Stomach (tissue), 9 donors: ENCODE data around the gene WWOX. TPM values are rescaled to one million over a fixed set of nuclear protein-coding genes. Genes with fewer than 3 reads are reported as not detected.

Experiments used
- DNase-seq, 2 donors: peaks; one replicate each; pipeline versions ENCODE4 v3.0.0 to v3.0.0-alpha.2; 2013 to 2019
- H3K27ac ChIP-seq, 5 donors: fragments of 200-600 bp in 4 of 5; sonication (generic) in 4 of 5; one replicate each; pipeline ENCODE4 v1.5.1; 2013 to 2019; ENCODE audit warnings: mild to moderate bottlenecking in 1 of 5, moderate library complexity in 1 of 5
- H3K27me3 ChIP-seq, 3 donors: fragments of 200-600 bp; sonication (generic); one replicate each; pipeline ENCODE4 v1.5.1; 2017 to 2019; ENCODE audit warnings: mixed run types in 1 of 3
- H3K36me3 ChIP-seq, 4 donors: fragments of 200-600 bp; sonication (generic); 1 replicate in 3 of 4; 2 replicates in 1 of 4; pipeline ENCODE4 v1.5.1; 2016 to 2019
- H3K4me1 ChIP-seq, 4 donors: fragments of 200-600 bp; sonication (generic); one replicate each; pipeline ENCODE4 v1.5.1; 2016 to 2019
- H3K4me3 ChIP-seq, 4 donors: fragments of 200-600 bp; sonication (generic) in 3 of 4; one replicate each; pipeline ENCODE4 v1.5.1; 2016 to 2019; ENCODE audit warnings: mild to moderate bottlenecking in 1 of 4
- H3K9me3 ChIP-seq, 4 donors: fragments of 200-600 bp; sonication (generic); one replicate each; pipeline ENCODE4 v1.5.1; 2016 to 2019
- CTCF ChIP-seq, 7 experiments: fragments of 450-650 bp in 4 of 7; fragments of 200-600 bp in 3 of 7; sonication (generic) in 3 of 7; IDR thresholded peaks; one replicate each; pipeline ENCODE4 v1.5.1; 2016 to 2019; ENCODE audit warnings: antibody characterized with exemption in 7 of 7, control low read depth in 2 of 7, mild to moderate bottlenecking in 1 of 7
- EP300 ChIP-seq: sonication (generic); formaldehyde crosslinking; IDR thresholded peaks from one replicate; pipeline ENCODE4 v1.6.1; 2017; ENCODE audit warnings: antibody characterized with exemption
- POLR2A ChIP-seq, 4 donors: fragments of 450-650 bp; IDR thresholded peaks; one replicate each; pipeline ENCODE4 v1.6.1; 2016; ENCODE audit warnings: antibody characterized with exemption in 4 of 4, control low read depth in 2 of 4, mild to moderate bottlenecking in 1 of 4, moderate library complexity in 1 of 4
- POLR2AphosphoS5 ChIP-seq, 3 donors: sonication (generic); formaldehyde crosslinking; IDR thresholded peaks; one replicate each; pipeline ENCODE4 v1.6.1; 2016; ENCODE audit warnings: antibody characterized with exemption in 3 of 3
- WGBS, 5 donors: extraction: QIAGEN DNeasy Blood & Tissue Kit in 3 of 5; methylation state at CpG; one replicate each; pipeline versions ENCODE4 v1.1.5 to v1.1.7; 2013 to 2018; 5-methylcytosine and 5-hydroxymethylcytosine counted together
- intact Hi-C: fragments of 100-400 bp; cut with DNase I; formaldehyde crosslinking; loops from one replicate; pipeline ENCODE4 v1.15.1; 2023; ENCODE audit warnings: low total_unique reads
- polyA plus RNA-seq, 3 donors: library from polyadenylated mRNA; stranded (reverse); fragments of 200-250 nt; gene quantifications; one replicate each; pipeline ENCODE4 v1.2.3, GENCODE V29; 2013
- total RNA-seq, 5 donors: library from RNA; depleted of rRNA; stranded (reverse); fragments of >200 nt; gene quantifications; one replicate each; pipeline versions ENCODE4 v1.1.0 to v1.2.3, GENCODE V29; 2014 to 2016
- donor health status: healthy with polysubstance abuse.
- donor health status: Bipolar disorder and iron deficiency.
- donor health status: healthy.

The WWOX gene
- total and polyA plus RNA-seq, 8 donors: 7.7 to 129 (median 48.7) TPM

GRCh38 chr16:78830599-78830998 lies 731.1 kb downstream of the WWOX start:
- intact Hi-C loops: no loop called here
- Histone ChIP-seq H3K36me3 (no peaks in the 10 kb centered on the region), H3K4me3 (no peak overlapping the region), H3K9me3 (no peaks in the 10 kb centered on the region), H3K27me3 (no peaks in the 10 kb centered on the region), H3K27ac (no peak overlapping the region), H3K4me1 (no peaks in the 10 kb centered on the region)
- no peak for DNase-seq
- TF ChIP-seq POLR2A (IDR thresholded peaks at IDR 0.05): no peak
- TF ChIP-seq EP300: no peak
- TF ChIP-seq CTCF (IDR thresholded peaks at IDR 0.05): no peak
- TF ChIP-seq POLR2AphosphoS5 (IDR thresholded peaks at IDR 0.05): no peak
- 82 to 89% (median 85%) methylated on average over 9 of the region's 9 CpGs for WGBS, 5 donors

- Histone ChIP-seq H3K9me3 (no peaks in the 10 kb centered on the region), H3K27ac (no peak overlapping the region), H3K36me3 (no peaks in the 10 kb centered on the region), H3K27me3 (no peaks in the 10 kb centered on the region), H3K4me1 (peaks cover 0 to 3% (median 0%) of the 10 kb centered on the region in 4 donors), H3K4me3 (no peak overlapping the region)
- intact Hi-C loops: no loop called here
- DNase-seq: no peak
- 90 to 100% (median 96%) methylated on average over 2 of the region's 2 CpGs for WGBS, 5 donors
- TF ChIP-seq POLR2A (IDR thresholded peaks at IDR 0.05) (no peak), POLR2AphosphoS5 (IDR thresholded peaks at IDR 0.05) (no peak), CTCF (IDR thresholded peaks at IDR 0.05) (no peak), EP300 (no peak)
Measured at GRCh38 chr16:78832100-78832499, 732.6 kb downstream of the WWOX start.

GRCh38 chr16:78836802-78837491 lies 737.5 kb downstream of the WWOX start:
- 51 to 76% (median 64%) methylated on average over 8 of the region's 8 CpGs for WGBS, 5 donors
- no peak for TF ChIP-seq EP300
- TF ChIP-seq POLR2A (IDR thresholded peaks at IDR 0.05): no peak
- no peak for TF ChIP-seq CTCF (IDR thresholded peaks at IDR 0.05)
- no peak for TF ChIP-seq POLR2AphosphoS5 (IDR thresholded peaks at IDR 0.05)
- H3K36me3 ChIP-seq: no peaks in the 10 kb centered on the region
- H3K27ac ChIP-seq: no peak overlapping the region
- H3K4me1 ChIP-seq: peaks cover 0 to 3% (median 0%) of the 10 kb centered on the region in 4 donors
- no peaks in the 10 kb centered on the region for H3K27me3 ChIP-seq
- no peak overlapping the region for H3K4me3 ChIP-seq
- DNase-seq: peak in 1 of 2 donors; percentile 43
- H3K9me3 ChIP-seq: no peaks in the 10 kb centered on the region
- intact Hi-C loops: no loop called here

GRCh38 chr16:78837706-78838105 lies 738.3 kb downstream of the WWOX start:
- Histone ChIP-seq H3K27me3 (no peaks in the 10 kb centered on the region), H3K9me3 (no peaks in the 10 kb centered on the region), H3K36me3 (no peaks in the 10 kb centered on the region), H3K4me1 (peaks cover 0 to 3% (median 1%) of the 10 kb centered on the region in 4 donors), H3K4me3 (no peak overlapping the region), H3K27ac (no peak overlapping the region)
- intact Hi-C loops: no loop called here
- no peak for DNase-seq
- TF ChIP-seq EP300: no peak
- TF ChIP-seq CTCF (IDR thresholded peaks at IDR 0.05): no peak
- TF ChIP-seq POLR2A (IDR thresholded peaks at IDR 0.05): no peak
- TF ChIP-seq POLR2AphosphoS5 (IDR thresholded peaks at IDR 0.05): no peak
